Mucosa of descending colon (tissue), 3 donors: Measurements from ENCODE around the gene TMEM252. TPM values are rescaled to one million over a fixed set of nuclear protein-coding genes. Genes with fewer than 3 reads are reported as not detected.

Experiments used
- ATAC-seq: fragments of 200-7000 bp; cut with Tn5 transposase; one replicate; pipeline ENCODE4 v1.9.1; 2020; ENCODE audit warnings: mild to moderate bottlenecking, moderate library complexity
- DNase-seq, 3 donors: peaks; one replicate each; pipeline ENCODE4 v3.0.0-alpha.2; 2020
- H3K36me3 ChIP-seq: fragments of 200-600 bp; one replicate; pipeline ENCODE4 v1.8.0; 2021; ENCODE audit warnings: low read depth, mild to moderate bottlenecking
- H3K4me1 ChIP-seq: fragments of 200-600 bp; one replicate; pipeline ENCODE4 v1.8.0; 2021; ENCODE audit warnings: low read depth, mild to moderate bottlenecking
- H3K4me3 ChIP-seq: fragments of 200-600 bp; one replicate; pipeline ENCODE4 v1.8.0; 2021; ENCODE audit warnings: mild to moderate bottlenecking
- H3K9me3 ChIP-seq: fragments of 200-600 bp; one replicate; pipeline ENCODE4 v1.8.0; 2021; ENCODE audit warnings: mild to moderate bottlenecking
- CTCF ChIP-seq: fragments of 200-600 bp; IDR thresholded peaks from one replicate; pipeline ENCODE4 v1.8.0; 2022; ENCODE audit warnings: antibody characterized with exemption, mild to moderate bottlenecking
- intact Hi-C, 2 donors: fragments of 100-400 bp; cut with DNase I in 1 of 2; cut with micrococcal nuclease in 1 of 2; formaldehyde crosslinking; loops; one replicate each; pipeline versions ENCODE4 v1.11.0 to v1.11.1; 2022; cut with DNase I, micrococcal nuclease
- total RNA-seq, 3 donors: library from RNA; stranded (reverse); fragmentation: NEBNext Ultra II Directional in 2 of 3; extraction: Animal tissue kit (Norgen Biotek cat#: 25700) in 2 of 3; gene quantifications; one replicate each; pipeline versions ENCODE4 v1.2.1 to v1.2.4, GENCODE V29; 2021 to 2023
- donor health status: DM: no; HTN: no; CAD: no; lungs with moderate emphysema.
- donor health status: DM: no; HTN: no; CAD: no.
- donor health status: DM: no; HTN: yes; CAD: no.

The TMEM252 gene
- total RNA-seq, 3 donors from 2014 or later, result 0.46 TPM; not detected in 2

GRCh38 chr9:68548241-68548640 is 7.6 kb upstream of the TMEM252 start:
- DNase-seq (no peak), ATAC-seq (no peak)
- no peak for TF ChIP-seq CTCF
- intact Hi-C loops, result no loop called here
- Histone ChIP-seq H3K36me3 (no peaks in the 10 kb centered on the region), H3K4me3 (no peak overlapping the region), H3K9me3 (no peaks in the 10 kb centered on the region), H3K4me1 (no peaks in the 10 kb centered on the region)

DNA sequence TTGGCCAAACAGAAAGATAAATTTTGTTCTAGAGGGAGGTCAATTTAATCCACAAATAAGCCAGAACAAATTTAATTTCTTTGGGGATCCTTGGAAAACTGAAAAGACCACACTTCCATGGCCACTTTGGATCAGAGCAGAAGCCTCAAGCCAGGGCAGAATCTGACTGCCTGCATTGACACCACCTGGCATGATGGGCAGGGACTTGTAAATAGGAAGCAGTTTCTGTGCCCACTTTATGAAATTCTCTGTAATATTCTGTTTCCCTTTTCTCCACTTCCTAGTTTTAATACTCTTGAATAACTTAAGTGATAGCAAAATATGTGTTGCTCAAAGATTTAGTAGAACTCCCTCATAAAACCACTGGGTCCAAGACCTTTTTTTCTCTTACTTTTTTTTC is 6.7 kb upstream of the TMEM252 start:
- no peak for TF ChIP-seq CTCF
- Histone ChIP-seq H3K36me3 (no peaks in the 10 kb centered on the region), H3K9me3 (no peaks in the 10 kb centered on the region), H3K4me1 (no peaks in the 10 kb centered on the region), H3K4me3 (no peak overlapping the region)
- intact Hi-C loops, result no loop called here
- no peak for DNase-seq
- no peak for ATAC-seq

- DNase-seq, result peak in 1 of 3 donors; percentile 40
- TF ChIP-seq CTCF, result no peak
- Histone ChIP-seq H3K4me3 (no peak overlapping the region), H3K4me1 (peaks cover 3% of the 10 kb centered on the region), H3K9me3 (no peaks in the 10 kb centered on the region), H3K36me3 (no peaks in the 10 kb centered on the region)
- intact Hi-C loops, result no loop called here
- peak; percentile 69 for ATAC-seq
Observed at GRCh38 chr9:68546596-68547390, 6.1 kb upstream of the TMEM252 start.

DNA sequence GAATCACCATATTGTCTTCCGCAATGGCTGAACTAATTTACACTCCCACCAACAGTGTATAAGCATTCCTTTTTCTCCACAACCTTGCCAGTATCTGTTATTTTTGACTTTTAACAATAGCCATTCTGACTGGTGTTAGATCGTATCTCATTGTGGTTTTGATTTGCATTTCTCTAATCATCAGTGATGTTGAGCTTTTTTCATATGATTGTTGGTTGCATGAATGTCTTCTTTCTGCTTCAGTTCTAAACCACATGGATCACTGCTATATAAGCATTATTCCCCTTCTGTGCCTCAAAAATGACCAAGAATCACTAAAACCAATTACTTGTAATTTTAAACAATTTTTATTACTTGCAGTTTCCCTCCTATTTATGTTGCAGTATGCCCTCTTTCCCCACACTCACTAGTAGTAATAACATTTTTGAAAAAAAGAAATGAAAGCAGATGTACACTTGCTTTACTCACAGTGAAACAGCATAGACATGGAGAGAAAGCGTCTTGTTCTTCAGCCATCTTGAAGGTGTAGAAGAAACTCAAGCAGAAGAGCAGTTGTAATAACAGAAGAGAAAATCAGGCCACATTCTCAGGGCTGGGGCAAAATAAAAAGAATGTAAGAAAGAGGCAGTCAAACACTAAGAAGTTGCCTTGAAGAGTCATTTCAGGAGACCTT is 4.5 kb upstream of the TMEM252 start:
- DNase-seq (no peak), ATAC-seq (no peak)
- Histone ChIP-seq H3K4me3 (no peak overlapping the region), H3K9me3 (no peaks in the 10 kb centered on the region), H3K36me3 (no peaks in the 10 kb centered on the region), H3K4me1 (peaks cover 11% of the 10 kb centered on the region)
- no peak for TF ChIP-seq CTCF
- intact Hi-C loops, result no loop called here

GRCh38 chr9:68541568-68541967 is 885 bp upstream of the TMEM252 start:
- no peak overlapping the region for H3K4me3 ChIP-seq
- H3K9me3 ChIP-seq, result no peaks in the 10 kb centered on the region
- peak; percentile 66 for ATAC-seq
- H3K36me3 ChIP-seq, result no peaks in the 10 kb centered on the region
- peak in 1 of 3 donors; percentile 25 for DNase-seq
- TF ChIP-seq CTCF, result no peak
- intact Hi-C loops, result no loop called here
- H3K4me1 ChIP-seq, result peaks cover 11% of the 10 kb centered on the region
